ENCODE measurements around the gene SYT12.
A peak's percentile ranks its signal among the peaks of the same experiment; 100 is the strongest.

SYT12 gene

GRCh38 chr11:67022961-67023956 is at the start of gene SYT12:
Gene SYT12, plus strand, starts transcription at chr11:67023134. Its CDS starts 7,011 bp downstream, at chr11:67030145.
- Histone ChIP-seq H3K9ac (no peak within 1 kb of the TSS), H3K36me3 (ENCODE audit: insufficient read depth) (no peaks in the 10 kb centered on the region), H4K20me1 (ENCODE audit: insufficient read depth) (no peaks in the 10 kb centered on the region), H3K27me3 (ENCODE audit: insufficient read depth, low read depth) (peaks cover 30% of the 10 kb centered on the region), H3K4me1 (ENCODE audit: low read depth, poor library complexity, severe bottlenecking) (peaks cover 21% of the 10 kb centered on the region), H3K4me3 (IDR thresholded peaks at IDR 0.05; ENCODE audit: insufficient read depth, low read depth, low read length) (no peak within 1 kb of the TSS), H2AFZ (ENCODE audit: low read depth) (peak within 1 kb of the TSS; percentile 7; the same call in 1 of the 2 replicates), H3K79me2 (ENCODE audit: insufficient read depth, low read depth) (no peaks in the 10 kb centered on the region), H3K4me2 (peak within 1 kb of the TSS; percentile 67), H3K27ac (no peak within 1 kb of the TSS)
- TF ChIP-seq CTCF (conservative IDR thresholded peaks at IDR 0.05; ENCODE audit: low read depth, low read length) = no peak

GRCh38 chr11:66973956-66974580 is 48.9 kb upstream of the SYT12 start:
- no peak for TF ChIP-seq CTCF (conservative IDR thresholded peaks at IDR 0.05; ENCODE audit: low read depth, low read length)
- H3K27ac ChIP-seq = no peak overlapping the region
- no peak overlapping the region for H3K9ac ChIP-seq
- no peak overlapping the region for H3K4me3 ChIP-seq (IDR thresholded peaks at IDR 0.05; ENCODE audit: insufficient read depth, low read depth, low read length)
- no peaks in the 10 kb centered on the region for H4K20me1 ChIP-seq (ENCODE audit: insufficient read depth)
- H3K36me3 ChIP-seq (ENCODE audit: insufficient read depth) = no peaks in the 10 kb centered on the region
- H3K4me2 ChIP-seq = no peak overlapping the region
- H2AFZ ChIP-seq (ENCODE audit: low read depth) = no peak overlapping the region
- H3K79me2 ChIP-seq (ENCODE audit: insufficient read depth, low read depth) = no peaks in the 10 kb centered on the region
- no peaks in the 10 kb centered on the region for H3K4me1 ChIP-seq (ENCODE audit: low read depth, poor library complexity, severe bottlenecking)
- no peaks in the 10 kb centered on the region for H3K27me3 ChIP-seq (ENCODE audit: insufficient read depth, low read depth)

GRCh38 chr11:66974724-66975404 is 48.1 kb upstream of the SYT12 start, which contains the start of gene C11orf86:
Gene C11orf86, plus strand, starts transcription at chr11:66975304. Its CDS starts 59 bp downstream, at chr11:66975363.
- Histone ChIP-seq H3K9ac (no peak within 1 kb of the TSS), H3K79me2 (ENCODE audit: insufficient read depth, low read depth) (no peaks in the 10 kb centered on the region), H3K36me3 (ENCODE audit: insufficient read depth) (no peaks in the 10 kb centered on the region), H2AFZ (ENCODE audit: low read depth) (no peak within 1 kb of the TSS), H3K27me3 (ENCODE audit: insufficient read depth, low read depth) (no peaks in the 10 kb centered on the region), H3K4me1 (ENCODE audit: low read depth, poor library complexity, severe bottlenecking) (no peaks in the 10 kb centered on the region), H3K27ac (no peak within 1 kb of the TSS), H3K4me3 (IDR thresholded peaks at IDR 0.05; ENCODE audit: insufficient read depth, low read depth, low read length) (no peak within 1 kb of the TSS), H3K4me2 (no peak within 1 kb of the TSS), H4K20me1 (ENCODE audit: insufficient read depth) (no peaks in the 10 kb centered on the region)
- no peak for TF ChIP-seq CTCF (conservative IDR thresholded peaks at IDR 0.05; ENCODE audit: low read depth, low read length)

GRCh38 chr11:66975405-66976027 is 47.4 kb upstream of the SYT12 start:
- Histone ChIP-seq H2AFZ (ENCODE audit: low read depth) (no peak overlapping the region), H3K4me2 (no peak overlapping the region), H4K20me1 (ENCODE audit: insufficient read depth) (no peaks in the 10 kb centered on the region), H3K4me1 (ENCODE audit: low read depth, poor library complexity, severe bottlenecking) (no peaks in the 10 kb centered on the region), H3K36me3 (ENCODE audit: insufficient read depth) (no peaks in the 10 kb centered on the region), H3K27me3 (ENCODE audit: insufficient read depth, low read depth) (no peaks in the 10 kb centered on the region), H3K79me2 (ENCODE audit: insufficient read depth, low read depth) (no peaks in the 10 kb centered on the region), H3K9ac (no peak overlapping the region), H3K4me3 (IDR thresholded peaks at IDR 0.05; ENCODE audit: insufficient read depth, low read depth, low read length) (no peak overlapping the region), H3K27ac (no peak overlapping the region)
- TF ChIP-seq CTCF (conservative IDR thresholded peaks at IDR 0.05; ENCODE audit: low read depth, low read length) = no peak
